Measurements from ENCODE around the gene NPDC1.
"Not testable (repeated sequence)": the region's sequence is repeated elsewhere in the genome, so short reads cannot be mapped to it uniquely, and the experiment has no call there.

NPDC1 gene

GRCh38 chr9:137063311-137064026, 17.5 kb upstream of the NPDC1 start:
- H3K4me3 ChIP-seq (ENCODE audit: low read length): no peak overlapping the region
- no peaks in the 10 kb centered on the region for H3K27me3 ChIP-seq (ENCODE audit: low read depth, low read length)
- H3K4me1 ChIP-seq (ENCODE audit: low read length): peaks cover 7% of the 10 kb centered on the region
- TF ChIP-seq, protein P1, sequence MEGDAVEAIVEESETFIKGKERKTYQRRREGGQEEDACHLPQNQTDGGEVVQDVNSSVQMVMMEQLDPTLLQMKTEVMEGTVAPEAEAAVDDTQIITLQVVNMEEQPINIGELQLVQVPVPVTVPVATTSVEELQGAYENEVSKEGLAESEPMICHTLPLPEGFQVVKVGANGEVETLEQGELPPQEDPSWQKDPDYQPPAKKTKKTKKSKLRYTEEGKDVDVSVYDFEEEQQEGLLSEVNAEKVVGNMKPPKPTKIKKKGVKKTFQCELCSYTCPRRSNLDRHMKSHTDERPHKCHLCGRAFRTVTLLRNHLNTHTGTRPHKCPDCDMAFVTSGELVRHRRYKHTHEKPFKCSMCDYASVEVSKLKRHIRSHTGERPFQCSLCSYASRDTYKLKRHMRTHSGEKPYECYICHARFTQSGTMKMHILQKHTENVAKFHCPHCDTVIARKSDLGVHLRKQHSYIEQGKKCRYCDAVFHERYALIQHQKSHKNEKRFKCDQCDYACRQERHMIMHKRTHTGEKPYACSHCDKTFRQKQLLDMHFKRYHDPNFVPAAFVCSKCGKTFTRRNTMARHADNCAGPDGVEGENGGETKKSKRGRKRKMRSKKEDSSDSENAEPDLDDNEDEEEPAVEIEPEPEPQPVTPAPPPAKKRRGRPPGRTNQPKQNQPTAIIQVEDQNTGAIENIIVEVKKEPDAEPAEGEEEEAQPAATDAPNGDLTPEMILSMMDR (IDR thresholded peaks at IDR 0.05; ENCODE audit: low read depth, low read length): no peak
- no peak for TF ChIP-seq EZH2phosphoT487 (IDR thresholded peaks at IDR 0.05; ENCODE audit: low read depth)
- H3K9me3 ChIP-seq (ENCODE audit: insufficient read depth, low read length): no peaks in the 10 kb centered on the region
- H3K27ac ChIP-seq (ENCODE audit: low read length): no peak overlapping the region
- peaks cover 15% of the 10 kb centered on the region for H4K20me1 ChIP-seq (ENCODE audit: insufficient read depth, low read length)
- H3K79me2 ChIP-seq (ENCODE audit: low read length): peaks cover 4% of the 10 kb centered on the region; the same call in 1 of the 2 replicates
- no peaks in the 10 kb centered on the region for H3K36me3 ChIP-seq (replicated peaks; ENCODE audit: low read depth, low read length)
- no peak overlapping the region for H3K9ac ChIP-seq (ENCODE audit: low read length)
- H3K4me2 ChIP-seq (ENCODE audit: low read length): no peak overlapping the region
- H2AFZ ChIP-seq (ENCODE audit: low read depth, low read length): no peak overlapping the region

DNA sequence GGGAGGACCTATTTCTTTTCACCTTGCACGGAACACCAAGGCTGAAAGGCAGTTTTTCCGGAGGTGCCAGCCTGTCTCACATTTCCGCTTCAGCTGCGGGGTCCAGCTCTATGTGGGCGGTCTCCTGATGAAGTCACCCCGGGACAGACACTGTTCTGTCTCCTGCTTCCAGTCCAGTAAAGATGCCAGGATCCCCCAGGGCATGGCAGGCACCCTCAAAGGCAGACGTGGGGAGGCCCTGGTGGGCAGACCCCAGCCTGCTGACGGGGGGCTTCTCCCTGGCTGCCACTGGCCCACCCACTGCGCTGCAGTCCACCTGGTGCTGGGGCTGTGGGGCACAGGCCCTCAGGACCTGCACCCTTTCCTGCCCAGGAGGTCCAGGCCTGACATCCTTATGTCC, 16.8 kb upstream of the NPDC1 start:
- H3K9me3 ChIP-seq (ENCODE audit: insufficient read depth, low read length); H3K4me3 ChIP-seq (ENCODE audit: low read length): not testable (repeated sequence)

DNA sequence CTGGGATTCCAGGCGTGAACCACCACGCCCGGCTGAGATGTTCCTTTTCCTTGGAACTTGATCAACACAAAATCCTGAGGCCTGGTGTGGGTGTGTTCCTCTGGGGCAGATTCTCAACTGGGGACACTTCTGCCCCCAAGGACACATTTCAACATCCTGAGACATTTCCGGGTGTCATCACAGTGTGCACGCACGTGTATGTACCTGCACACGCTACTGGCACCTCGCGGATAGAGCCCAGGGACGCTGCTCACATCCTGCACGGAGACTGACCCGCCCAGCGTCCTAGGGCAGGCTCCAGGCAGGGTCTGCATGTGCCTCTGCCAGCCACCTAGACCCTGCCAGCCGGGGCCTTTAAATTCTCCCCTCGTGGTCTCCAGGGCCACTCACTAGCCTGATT, 16.4 kb upstream of the NPDC1 start:
- H3K4me2 ChIP-seq (ENCODE audit: low read length): no peak overlapping the region
- no peak overlapping the region for H3K4me3 ChIP-seq (ENCODE audit: low read length)
- H3K79me2 ChIP-seq (ENCODE audit: low read length): no peaks in the 10 kb centered on the region
- H3K9ac ChIP-seq (ENCODE audit: low read length): no peak overlapping the region
- H3K9me3 ChIP-seq (ENCODE audit: insufficient read depth, low read length): no peaks in the 10 kb centered on the region
- no peak overlapping the region for H2AFZ ChIP-seq (ENCODE audit: low read depth, low read length)
- TF ChIP-seq EZH2phosphoT487 (IDR thresholded peaks at IDR 0.05; ENCODE audit: low read depth): no peak
- TF ChIP-seq, protein P1 (IDR thresholded peaks at IDR 0.05; ENCODE audit: low read depth, low read length): no peak
- no peaks in the 10 kb centered on the region for H3K27me3 ChIP-seq (ENCODE audit: low read depth, low read length)
- H3K27ac ChIP-seq (ENCODE audit: low read length): no peak overlapping the region
- H4K20me1 ChIP-seq (ENCODE audit: insufficient read depth, low read length): peaks cover 8% of the 10 kb centered on the region; the same call in 1 of the 2 replicates
- no peaks in the 10 kb centered on the region for H3K4me1 ChIP-seq (ENCODE audit: low read length)
- H3K36me3 ChIP-seq (replicated peaks; ENCODE audit: low read depth, low read length): no peaks in the 10 kb centered on the region

More for the DNA sequence above, 16.8 kb upstream of the NPDC1 start:
- H4K20me1 ChIP-seq (ENCODE audit: insufficient read depth, low read length); H3K36me3 ChIP-seq (replicated peaks; ENCODE audit: low read depth, low read length); H3K79me2 ChIP-seq (ENCODE audit: low read length); H3K27ac ChIP-seq (ENCODE audit: low read length); H3K9ac ChIP-seq (ENCODE audit: low read length); H3K4me1 ChIP-seq (ENCODE audit: low read length); H2AFZ ChIP-seq (ENCODE audit: low read depth, low read length); H3K27me3 ChIP-seq (ENCODE audit: low read depth, low read length); H3K4me2 ChIP-seq (ENCODE audit: low read length): not testable (repeated sequence)

GRCh38 chr9:137058521-137059234, 12.7 kb upstream of the NPDC1 start:
- Histone ChIP-seq H3K4me3 (ENCODE audit: low read length) (no peak overlapping the region), H3K9me3 (ENCODE audit: insufficient read depth, low read length) (no peaks in the 10 kb centered on the region), H3K27ac (ENCODE audit: low read length) (no peak overlapping the region), H4K20me1 (ENCODE audit: insufficient read depth, low read length) (no peaks in the 10 kb centered on the region; the same call in 1 of the 2 replicates), H3K79me2 (ENCODE audit: low read length) (no peaks in the 10 kb centered on the region), H3K9ac (ENCODE audit: low read length) (no peak overlapping the region), H3K36me3 (replicated peaks; ENCODE audit: low read depth, low read length) (no peaks in the 10 kb centered on the region), H2AFZ (ENCODE audit: low read depth, low read length) (no peak overlapping the region), H3K4me2 (ENCODE audit: low read length) (no peak overlapping the region), H3K27me3 (ENCODE audit: low read depth, low read length) (no peaks in the 10 kb centered on the region), H3K4me1 (ENCODE audit: low read length) (no peaks in the 10 kb centered on the region)
- TF ChIP-seq EZH2phosphoT487 (IDR thresholded peaks at IDR 0.05; ENCODE audit: low read depth): no peak
- TF ChIP-seq, protein P1 (IDR thresholded peaks at IDR 0.05; ENCODE audit: low read depth, low read length): no peak
